H9 (cell line): Measurements from ENCODE around the gene RC3H2. TPM values are rescaled to one million over a fixed set of nuclear protein-coding genes. Genes with fewer than 3 reads are reported as not detected.

Experiments used
- DNase-seq: peaks from one replicate; pipeline ENCODE4 v3.0.0-alpha.2; 2017
- H2AFZ ChIP-seq: one replicate; pipeline ENCODE4 v1.6.1; 2013; ENCODE audit warnings: mild to moderate bottlenecking, low read length, control low read depth, moderate library complexity
- H2AK5ac ChIP-seq: 2 replicates; pipeline ENCODE4 v1.6.1; 2013; ENCODE audit warnings: low read length, control low read depth, mixed read lengths; ENCODE audit not compliant: insufficient read length
- H2BK120ac ChIP-seq: one replicate; pipeline ENCODE4 v1.6.1; 2013; ENCODE audit warnings: low read depth, mild to moderate bottlenecking, low read length, control low read depth, inconsistent platforms; ENCODE audit not compliant: poor library complexity, severe bottlenecking
- H2BK12ac ChIP-seq: 2 replicates; pipeline ENCODE4 v1.6.1; 2013; ENCODE audit warnings: low read length, control low read depth, mixed read lengths, low read depth; ENCODE audit not compliant: insufficient read length
- H2BK15ac ChIP-seq: 2 replicates; pipeline ENCODE4 v1.6.1; 2013; ENCODE audit warnings: low read depth, low read length, control low read depth
- H2BK20ac ChIP-seq: one replicate; pipeline ENCODE4 v1.6.1; 2013; ENCODE audit warnings: low read depth, mild to moderate bottlenecking, low read length, control low read depth, inconsistent platforms; ENCODE audit not compliant: poor library complexity, severe bottlenecking
- H2BK5ac ChIP-seq: 2 replicates; pipeline ENCODE4 v1.6.1; 2013; ENCODE audit warnings: low read length, control low read depth, mixed read lengths; ENCODE audit not compliant: insufficient read length
- H3K14ac ChIP-seq: 2 replicates; pipeline ENCODE4 v1.6.1; 2013; ENCODE audit warnings: low read length, control low read depth; ENCODE audit not compliant: insufficient read depth
- H3K18ac ChIP-seq: 2 replicates; pipeline ENCODE4 v1.6.1; 2013; ENCODE audit warnings: low read depth, mild to moderate bottlenecking, mixed read lengths, low read length, control low read depth; ENCODE audit not compliant: insufficient read length
- H3K23ac ChIP-seq: 2 replicates; pipeline ENCODE4 v1.6.1; 2013; ENCODE audit warnings: low read length, control low read depth, mixed read lengths, low read depth; ENCODE audit not compliant: insufficient read length
- H3K23me2 ChIP-seq: 2 replicates; pipeline ENCODE4 v1.6.1; 2013; ENCODE audit warnings: low read depth, mild to moderate bottlenecking, mixed read lengths, low read length, control low read depth; ENCODE audit not compliant: insufficient read length, poor library complexity, severe bottlenecking
- H3K27ac ChIP-seq: 2 replicates; pipeline ENCODE4 v1.5.1; 2013; ENCODE audit warnings: low read length, control low read depth, mixed read lengths, low read depth; ENCODE audit not compliant: insufficient read length
- H3K27me3 ChIP-seq: 2 replicates; pipeline ENCODE4 v1.6.1; 2013; ENCODE audit warnings: low read length, control low read depth, inconsistent platforms; ENCODE audit not compliant: insufficient read depth
- H3K4ac ChIP-seq: 2 replicates; pipeline ENCODE4 v1.6.1; 2013; ENCODE audit warnings: low read depth, mild to moderate bottlenecking, control low read depth, inconsistent platforms, low read length, moderate library complexity
- H3K4me1 ChIP-seq: 2 replicates; pipeline ENCODE4 v1.6.1; 2013; ENCODE audit warnings: low read length, control low read depth, inconsistent platforms; ENCODE audit not compliant: insufficient read depth
- H3K4me2 ChIP-seq: 2 replicates; pipeline ENCODE4 v1.6.1; 2013; ENCODE audit warnings: low read length, control low read depth, mixed read lengths; ENCODE audit not compliant: insufficient read length, insufficient read depth
- H3K56ac ChIP-seq: 2 replicates; pipeline ENCODE4 v1.6.1; 2013; ENCODE audit warnings: low read depth, mild to moderate bottlenecking, mixed read lengths, low read length, control low read depth; ENCODE audit not compliant: insufficient read length
- H3K79me1 ChIP-seq: 2 replicates; pipeline ENCODE4 v1.6.1; 2013; ENCODE audit warnings: low read depth, mild to moderate bottlenecking, moderate library complexity, low read length, control low read depth, inconsistent platforms; ENCODE audit not compliant: insufficient read depth, poor library complexity, severe bottlenecking
- H3K79me2 ChIP-seq: 2 replicates; pipeline ENCODE4 v1.6.1; 2013; ENCODE audit warnings: low read length, control low read depth, inconsistent platforms; ENCODE audit not compliant: insufficient read depth
- H3K9ac ChIP-seq: 2 replicates; pipeline ENCODE4 v1.6.1; 2013; ENCODE audit warnings: low read length, control low read depth, mixed read lengths; ENCODE audit not compliant: insufficient read length; ENCODE audit errors: extremely low read depth
- H3K9me3 ChIP-seq: one replicate; pipeline ENCODE4 v1.6.1; 2013; ENCODE audit warnings: low read depth, low read length, inconsistent platforms; ENCODE audit not compliant: control insufficient read depth
- H3T11ph ChIP-seq: one replicate; pipeline ENCODE4 v1.6.1; 2013; ENCODE audit warnings: mild to moderate bottlenecking, low read length, control low read depth, inconsistent platforms
- H4K20me1 ChIP-seq: one replicate; pipeline ENCODE4 v1.6.1; 2013; ENCODE audit not compliant: control insufficient read depth, insufficient read length, insufficient read depth
- H4K5ac ChIP-seq: 2 replicates; pipeline ENCODE4 v1.6.1; 2013; ENCODE audit warnings: low read depth, mild to moderate bottlenecking, mixed read lengths, low read length, control low read depth; ENCODE audit not compliant: insufficient read length
- H4K8ac ChIP-seq: replicated peaks from 2 replicates; pipeline ENCODE4 v1.6.1; 2013; ENCODE audit warnings: low read length, control low read depth, mixed read lengths, low read depth; ENCODE audit not compliant: insufficient read length
- H4K91ac ChIP-seq: 2 replicates; pipeline ENCODE4 v1.6.1; 2013; ENCODE audit warnings: low read depth, mild to moderate bottlenecking, moderate library complexity, mixed read lengths, low read length, control low read depth; ENCODE audit not compliant: insufficient read length
- H3K27ac Mint-ChIP-seq, 3 experiments: 2 replicates in 2 of 3; 3 replicates in 1 of 3; pipeline ENCODE4 v1.8.0; 2020 to 2021; ENCODE audit warnings: mixed read lengths in 3 of 3, mild to moderate bottlenecking in 1 of 3, moderate library complexity in 1 of 3
- H3K27me3 Mint-ChIP-seq: 2 replicates; pipeline ENCODE4 v1.8.0; 2021; ENCODE audit warnings: low read depth, mild to moderate bottlenecking, moderate library complexity, mixed read lengths
- H3K36me3 Mint-ChIP-seq, 3 experiments: 2 replicates in 2 of 3; 3 replicates in 1 of 3; pipeline ENCODE4 v1.8.0; 2020 to 2021; ENCODE audit warnings: low read depth in 3 of 3, mixed read lengths in 3 of 3; ENCODE audit not compliant: insufficient read depth in 1 of 3
- H3K4me1 Mint-ChIP-seq, 2 experiments: 2 replicates each; pipeline ENCODE4 v1.8.0; 2020; ENCODE audit warnings: mixed read lengths in 2 of 2
- H3K4me3 Mint-ChIP-seq, 2 experiments: 2 replicates in 1 of 2; 3 replicates in 1 of 2; pipeline ENCODE4 v1.8.0; 2020 to 2021; ENCODE audit warnings: mild to moderate bottlenecking in 2 of 2, mixed read lengths in 2 of 2, moderate library complexity in 1 of 2
- H3K9me3 Mint-ChIP-seq, 2 experiments: 2 replicates in 1 of 2; 3 replicates in 1 of 2; pipeline ENCODE4 v1.8.0; 2020; ENCODE audit warnings: mild to moderate bottlenecking in 2 of 2, mixed read lengths in 2 of 2, moderate library complexity in 1 of 2
- WGBS: extraction: QIAGEN DNeasy Blood & Tissue Kit; methylation state at CpG from one replicate; pipeline ENCODE4 v1.1.7; 2013; ENCODE audit warnings: missing lambda C conversion rate, low lambda C conversion rate, mixed read lengths; ENCODE audit not compliant: insufficient read length; ENCODE audit errors: extremely low coverage; 5-methylcytosine and 5-hydroxymethylcytosine counted together
- total RNA-seq: library from RNA; stranded (reverse); gene quantifications from 2 replicates; pipeline ENCODE4 v1.2.1, GENCODE V29; 2021
- TF ChIP-seq, protein P1 (sequence below): fragments of 200-600 bp; sonication (generic); conservative IDR thresholded peaks from 3 replicates; pipeline ENCODE4 v1.8.0; 2021; ENCODE audit warnings: antibody characterized with exemption, mild to moderate bottlenecking

The RC3H2 gene
- total RNA-seq, 1 experiment from 2014 or later: 49.0 TPM

GRCh38 chr9:122897969-122898368, 7.2 kb downstream of the RC3H2 start:
- Mint-ChIP-seq H3K9me3 (no peaks in the 10 kb centered on the region), H3K27me3 (no peaks in the 10 kb centered on the region), H3K36me3 (peaks cover 17 to 34% (median 22%) of the 10 kb centered on the region in 3 experiments; a peak in 6 of 7 replicates), H3K4me1 (no peaks in the 10 kb centered on the region), H3K27ac (no peak overlapping the region), H3K4me3 (no peak overlapping the region)
- no peaks in the 10 kb centered on the region for H3K23me2 ChIP-seq
- H3K4me2 ChIP-seq: no peak overlapping the region
- H3K4ac ChIP-seq: no peak overlapping the region
- TF ChIP-seq, protein P1, sequence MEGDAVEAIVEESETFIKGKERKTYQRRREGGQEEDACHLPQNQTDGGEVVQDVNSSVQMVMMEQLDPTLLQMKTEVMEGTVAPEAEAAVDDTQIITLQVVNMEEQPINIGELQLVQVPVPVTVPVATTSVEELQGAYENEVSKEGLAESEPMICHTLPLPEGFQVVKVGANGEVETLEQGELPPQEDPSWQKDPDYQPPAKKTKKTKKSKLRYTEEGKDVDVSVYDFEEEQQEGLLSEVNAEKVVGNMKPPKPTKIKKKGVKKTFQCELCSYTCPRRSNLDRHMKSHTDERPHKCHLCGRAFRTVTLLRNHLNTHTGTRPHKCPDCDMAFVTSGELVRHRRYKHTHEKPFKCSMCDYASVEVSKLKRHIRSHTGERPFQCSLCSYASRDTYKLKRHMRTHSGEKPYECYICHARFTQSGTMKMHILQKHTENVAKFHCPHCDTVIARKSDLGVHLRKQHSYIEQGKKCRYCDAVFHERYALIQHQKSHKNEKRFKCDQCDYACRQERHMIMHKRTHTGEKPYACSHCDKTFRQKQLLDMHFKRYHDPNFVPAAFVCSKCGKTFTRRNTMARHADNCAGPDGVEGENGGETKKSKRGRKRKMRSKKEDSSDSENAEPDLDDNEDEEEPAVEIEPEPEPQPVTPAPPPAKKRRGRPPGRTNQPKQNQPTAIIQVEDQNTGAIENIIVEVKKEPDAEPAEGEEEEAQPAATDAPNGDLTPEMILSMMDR: no peak
- H2BK20ac ChIP-seq: no peak overlapping the region
- H3K23ac ChIP-seq: no peak overlapping the region
- H4K91ac ChIP-seq: no peak overlapping the region
- no peak overlapping the region for H3K14ac ChIP-seq
- H2BK15ac ChIP-seq: no peak overlapping the region
- no peak overlapping the region for H2BK120ac ChIP-seq
- H2BK12ac ChIP-seq: no peak overlapping the region
- no peak overlapping the region for H3K56ac ChIP-seq
- H3K9ac ChIP-seq: no peak overlapping the region
- DNase-seq: no peak
- H3K79me2 ChIP-seq: peaks cover 7% of the 10 kb centered on the region; the same call in 1 of the 2 replicates
- no peak overlapping the region for H2AK5ac ChIP-seq
- H4K20me1 ChIP-seq: no peaks in the 10 kb centered on the region
- no peaks in the 10 kb centered on the region for H3K9me3 ChIP-seq
- H3K27ac ChIP-seq: no peak overlapping the region
- no peak overlapping the region for H2AFZ ChIP-seq
- H3K27me3 ChIP-seq: no peaks in the 10 kb centered on the region
- peaks cover 5% of the 10 kb centered on the region for H3K79me1 ChIP-seq
- H3K18ac ChIP-seq: no peak overlapping the region
- H4K8ac ChIP-seq: no peak overlapping the region
- no CpG with 5 or more reads among the region's 1 CpG for WGBS
- H2BK5ac ChIP-seq: no peak overlapping the region
- H3K4me1 ChIP-seq: no peaks in the 10 kb centered on the region
- no peak overlapping the region for H4K5ac ChIP-seq
- no peak overlapping the region for H3T11ph ChIP-seq
